ENCODE measurements around the gene EID3. TPM values are rescaled to one million over a fixed set of nuclear protein-coding genes. Genes with fewer than 3 reads are reported as not detected.
"Not testable (repeated sequence)": the region's sequence is repeated elsewhere in the genome, so short reads cannot be mapped to it uniquely, and the experiment has no call there.

Gene EID3
- total RNA-seq, 1 donor from 2014 or later = 2.4 TPM

DNA sequence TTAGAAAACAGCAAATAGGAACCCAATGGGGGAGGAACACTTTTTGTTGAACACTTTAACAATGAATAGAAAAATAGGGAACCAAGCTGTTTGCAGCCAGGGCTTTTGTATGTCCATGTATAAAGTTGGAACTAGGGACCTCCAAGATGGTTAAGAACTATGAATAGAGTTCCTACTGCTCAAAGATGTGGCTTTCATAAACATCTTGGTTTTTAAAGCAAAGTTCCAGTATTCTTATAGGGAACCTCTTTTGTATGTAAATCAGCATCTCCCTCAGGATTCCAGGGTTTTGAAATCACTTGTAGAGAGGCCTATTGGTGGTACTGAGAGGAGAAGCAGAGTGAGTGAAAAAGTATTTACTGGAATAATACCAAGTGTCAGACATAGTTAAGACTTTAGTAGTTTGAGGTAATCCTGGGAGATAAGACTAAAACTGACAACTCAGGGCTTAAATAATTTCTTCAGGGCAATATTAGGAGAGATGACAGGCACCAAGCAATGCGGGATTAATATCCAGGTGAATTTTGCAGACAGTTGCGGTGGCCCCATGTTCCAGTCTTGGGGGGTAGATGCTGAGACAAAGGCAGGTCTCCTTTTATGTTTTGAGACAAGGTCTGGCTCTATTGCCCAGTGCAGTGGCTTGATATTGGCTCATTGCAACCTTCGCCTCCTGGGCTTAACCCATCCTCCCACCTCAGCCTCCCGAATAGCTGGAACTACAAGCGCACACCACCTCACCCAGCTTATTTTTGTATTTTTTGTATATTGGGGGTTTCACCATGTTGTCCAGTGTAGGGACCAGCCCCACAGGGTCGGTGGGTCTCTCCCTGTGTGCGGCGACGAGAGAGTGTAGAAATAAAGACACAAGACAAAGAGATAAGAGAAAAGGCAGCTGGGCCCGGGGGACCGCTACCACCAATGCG lies 10.4 kb upstream of the EID3 start:
- DNase-seq (ENCODE audit: low read depth) (no peak), FAIRE-seq (no peak)

DNA sequence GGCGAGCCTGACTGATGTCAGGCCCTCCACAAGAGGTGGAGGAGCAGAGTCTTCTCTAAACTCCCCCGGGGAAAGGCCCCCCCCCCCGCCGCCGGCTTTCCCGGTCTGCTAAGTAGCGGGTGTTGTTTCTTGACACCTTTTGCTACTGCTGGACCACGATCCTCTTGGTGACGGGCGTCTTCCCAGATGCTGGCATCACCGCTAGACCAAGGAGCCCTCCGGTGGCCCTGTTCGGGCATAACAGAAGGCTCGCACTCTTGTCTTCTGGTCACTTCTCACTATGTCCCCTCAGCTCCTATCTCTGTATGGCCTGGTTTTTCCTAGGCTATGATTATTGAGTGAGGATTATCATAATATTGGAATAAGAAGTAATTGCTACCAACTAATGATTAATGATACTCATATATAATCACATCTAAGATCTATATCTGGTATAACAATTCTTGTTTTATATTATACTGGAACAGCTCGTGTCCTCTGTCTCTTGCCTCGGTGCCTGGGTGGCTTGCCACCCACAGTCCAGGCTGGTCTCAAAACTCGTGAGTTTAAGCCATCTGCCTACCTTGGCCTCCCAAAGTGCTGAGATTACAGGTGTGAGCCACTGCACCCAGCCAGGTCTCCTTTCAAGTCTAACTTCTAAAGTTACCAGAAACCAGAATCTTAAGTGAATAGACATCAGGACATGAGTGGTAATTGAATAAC lies 9.2 kb upstream of the EID3 start:
- TF ChIP-seq CTCF (IDR thresholded peaks at IDR 0.05; ENCODE audit: insufficient read depth, low read length, severe bottlenecking) = peak; percentile 24
- not testable (repeated sequence) for H3K4me3 ChIP-seq (ENCODE audit: low read depth, low read length); H3K27me3 ChIP-seq (ENCODE audit: control insufficient read depth, insufficient read depth, low read length); FAIRE-seq; DNase-seq (ENCODE audit: low read depth)
- H3K36me3 ChIP-seq (ENCODE audit: control insufficient read depth, insufficient read depth, low read length) = peaks cover 18% of the 10 kb centered on the region

More for the DNA sequence above, 10.4 kb upstream of the EID3 start:
- Histone ChIP-seq H3K36me3 (ENCODE audit: control insufficient read depth, insufficient read depth, low read length) (peaks cover 18% of the 10 kb centered on the region), H3K4me3 (ENCODE audit: low read depth, low read length) (no peak overlapping the region), H3K27me3 (ENCODE audit: control insufficient read depth, insufficient read depth, low read length) (no peaks in the 10 kb centered on the region)
- TF ChIP-seq CTCF (IDR thresholded peaks at IDR 0.05; ENCODE audit: insufficient read depth, low read length, severe bottlenecking) = no peak

GRCh38 chr12:104294927-104295668 lies 8.4 kb upstream of the EID3 start:
- FAIRE-seq = no peak
- DNase-seq (ENCODE audit: low read depth) = peak; percentile 29
- TF ChIP-seq CTCF (IDR thresholded peaks at IDR 0.05; ENCODE audit: insufficient read depth, low read length, severe bottlenecking) = no peak
- no peaks in the 10 kb centered on the region for H3K27me3 ChIP-seq (ENCODE audit: control insufficient read depth, insufficient read depth, low read length)
- peaks cover 18% of the 10 kb centered on the region for H3K36me3 ChIP-seq (ENCODE audit: control insufficient read depth, insufficient read depth, low read length)
- no peak overlapping the region for H3K4me3 ChIP-seq (ENCODE audit: low read depth, low read length)

DNA sequence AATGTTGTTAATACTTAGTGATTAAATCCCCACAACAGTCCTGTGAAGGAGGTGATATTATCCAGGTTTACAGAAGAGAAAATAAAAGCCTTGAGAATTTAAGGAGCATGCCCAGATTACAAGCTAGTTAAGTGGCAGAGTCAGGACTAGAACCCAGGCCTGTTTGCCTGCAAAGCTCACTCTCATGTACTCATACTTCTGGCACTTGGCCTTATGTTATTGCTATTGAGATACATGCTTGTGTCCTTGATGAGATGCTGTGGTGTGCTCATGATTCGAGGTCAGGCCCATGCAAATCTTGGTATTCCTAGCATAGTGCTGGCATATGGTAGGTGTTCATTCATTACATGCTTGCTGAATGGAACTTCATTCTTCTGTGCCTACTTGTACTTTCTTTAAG lies 7.6 kb upstream of the EID3 start:
- Histone ChIP-seq H3K27me3 (ENCODE audit: control insufficient read depth, insufficient read depth, low read length) (no peaks in the 10 kb centered on the region), H3K36me3 (ENCODE audit: control insufficient read depth, insufficient read depth, low read length) (peaks cover 18% of the 10 kb centered on the region), H3K4me3 (ENCODE audit: low read depth, low read length) (no peak overlapping the region)
- no peak for TF ChIP-seq CTCF (IDR thresholded peaks at IDR 0.05; ENCODE audit: insufficient read depth, low read length, severe bottlenecking)
- DNase-seq (ENCODE audit: low read depth) = no peak
- no peak for FAIRE-seq

DNA sequence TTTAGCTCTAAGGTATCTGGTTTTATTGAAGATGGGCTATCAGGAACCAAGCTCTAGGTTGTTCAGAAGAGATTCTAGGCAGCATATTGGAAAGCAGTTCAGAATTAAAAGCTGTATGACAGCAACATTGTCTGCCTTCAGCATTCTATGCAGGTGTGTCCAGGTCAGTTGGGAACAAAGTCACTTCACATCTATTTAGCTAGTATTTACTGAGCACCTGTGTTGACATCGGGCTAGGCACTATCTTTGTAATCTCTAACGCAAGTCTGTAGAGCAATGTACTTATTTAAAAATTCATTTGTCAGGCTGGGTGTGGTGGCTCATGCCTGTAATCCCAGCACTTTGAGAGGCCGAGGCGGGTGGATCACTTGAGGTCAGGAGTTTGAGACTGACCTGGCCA lies 6.8 kb upstream of the EID3 start:
- FAIRE-seq (no peak), DNase-seq (ENCODE audit: low read depth) (no peak)
- Histone ChIP-seq H3K36me3 (ENCODE audit: control insufficient read depth, insufficient read depth, low read length) (peaks cover 16% of the 10 kb centered on the region), H3K4me3 (ENCODE audit: low read depth, low read length) (no peak overlapping the region), H3K27me3 (ENCODE audit: control insufficient read depth, insufficient read depth, low read length) (no peaks in the 10 kb centered on the region)
- TF ChIP-seq CTCF (IDR thresholded peaks at IDR 0.05; ENCODE audit: insufficient read depth, low read length, severe bottlenecking) = no peak
